Lung (tissue), 12 donors: ENCODE measurements around the gene BUD23. TPM values are rescaled to one million over a fixed set of nuclear protein-coding genes. Genes with fewer than 3 reads are reported as not detected.
A peak's percentile ranks its signal among the peaks of the same experiment; 100 is the strongest.

Experiments
- ATAC-seq: fragments of 200-7000 bp; cut with Tn5 transposase; one replicate; pipeline ENCODE4 v1.9.1; 2020; ENCODE audit warnings: moderate number of reproducible peaks; ENCODE audit not compliant: insufficient read depth, low FRiP score
- DNase-seq, 3 donors: peaks; one replicate each; pipeline ENCODE4 v3.0.0-alpha.2; 2013 to 2017
- H3K27ac ChIP-seq, 2 donors: one replicate each; pipeline ENCODE4 v1.5.1; 2013; ENCODE audit warnings: mild to moderate bottlenecking in 2 of 2, moderate library complexity in 2 of 2, control low read depth in 1 of 2, inconsistent platforms in 1 of 2, low read depth in 1 of 2, low read length in 1 of 2
- H3K27me3 ChIP-seq, 3 donors: one replicate each; pipeline ENCODE4 v1.5.1; 2013; ENCODE audit warnings: low read length in 2 of 3; ENCODE audit not compliant: control insufficient read depth in 3 of 3, insufficient read depth in 3 of 3
- H3K36me3 ChIP-seq, 4 donors: one replicate each; pipeline ENCODE4 v1.5.1; 2013; ENCODE audit warnings: low read length in 4 of 4, mild to moderate bottlenecking in 1 of 4, moderate library complexity in 1 of 4; ENCODE audit not compliant: control insufficient read depth in 4 of 4, insufficient read depth in 4 of 4
- H3K4me1 ChIP-seq, 5 donors: one replicate each; pipeline ENCODE4 v1.5.1; 2013; ENCODE audit warnings: low read length in 5 of 5, mild to moderate bottlenecking in 2 of 5, moderate library complexity in 1 of 5; ENCODE audit not compliant: control insufficient read depth in 5 of 5, insufficient read depth in 5 of 5
- H3K4me3 ChIP-seq: one replicate; pipeline ENCODE4 v1.5.1; 2013; ENCODE audit warnings: mild to moderate bottlenecking, control low read depth, moderate library complexity
- H3K9ac ChIP-seq, 2 donors: one replicate each; pipeline ENCODE4 v1.5.1; 2013; ENCODE audit warnings: low read length in 2 of 2, control low read depth in 1 of 2; ENCODE audit not compliant: insufficient read depth in 1 of 2
- H3K9me3 ChIP-seq, 4 donors: one replicate each; pipeline ENCODE4 v1.5.1; 2013; ENCODE audit warnings: low read length in 3 of 4, mild to moderate bottlenecking in 1 of 4, moderate library complexity in 1 of 4; ENCODE audit not compliant: control insufficient read depth in 4 of 4, insufficient read depth in 3 of 4
- WGBS, 2 donors: extraction: QIAGEN DNeasy Blood & Tissue Kit; methylation state at CpG; one replicate each; pipeline ENCODE4 v1.1.7; 2013; 5-methylcytosine and 5-hydroxymethylcytosine counted together
- polyA plus RNA-seq, 2 donors: library from polyadenylated mRNA; stranded (reverse); fragments of 200-250 nt; gene quantifications; one replicate each; pipeline ENCODE4 v1.2.1, GENCODE V29; 2013
- total RNA-seq, 2 donors: library from RNA; depleted of rRNA in 1 of 2; stranded (reverse); fragments of >200 nt in 1 of 2; gene quantifications; one replicate each; pipeline ENCODE4 v1.2.1, GENCODE V29; 2014 to 2021
- TF ChIP-seq, protein P1 (sequence below): IDR thresholded peaks from 2 replicates; pipeline ENCODE4 v1.5.1; 2012; ENCODE audit warnings: mild to moderate bottlenecking; ENCODE audit errors: control extremely low read depth, extremely low read depth
- donor health status: control.
- donor health status: control.
- donor health status: Bipolar disorder and iron deficiency.
- donor health status: healthy.
- donor health status: DM: yes; HTN: yes; CAD: no.

The BUD23 gene
- total and polyA plus RNA-seq, 4 donors, result 33.5 to 118 (median 74.2) TPM

DNA sequence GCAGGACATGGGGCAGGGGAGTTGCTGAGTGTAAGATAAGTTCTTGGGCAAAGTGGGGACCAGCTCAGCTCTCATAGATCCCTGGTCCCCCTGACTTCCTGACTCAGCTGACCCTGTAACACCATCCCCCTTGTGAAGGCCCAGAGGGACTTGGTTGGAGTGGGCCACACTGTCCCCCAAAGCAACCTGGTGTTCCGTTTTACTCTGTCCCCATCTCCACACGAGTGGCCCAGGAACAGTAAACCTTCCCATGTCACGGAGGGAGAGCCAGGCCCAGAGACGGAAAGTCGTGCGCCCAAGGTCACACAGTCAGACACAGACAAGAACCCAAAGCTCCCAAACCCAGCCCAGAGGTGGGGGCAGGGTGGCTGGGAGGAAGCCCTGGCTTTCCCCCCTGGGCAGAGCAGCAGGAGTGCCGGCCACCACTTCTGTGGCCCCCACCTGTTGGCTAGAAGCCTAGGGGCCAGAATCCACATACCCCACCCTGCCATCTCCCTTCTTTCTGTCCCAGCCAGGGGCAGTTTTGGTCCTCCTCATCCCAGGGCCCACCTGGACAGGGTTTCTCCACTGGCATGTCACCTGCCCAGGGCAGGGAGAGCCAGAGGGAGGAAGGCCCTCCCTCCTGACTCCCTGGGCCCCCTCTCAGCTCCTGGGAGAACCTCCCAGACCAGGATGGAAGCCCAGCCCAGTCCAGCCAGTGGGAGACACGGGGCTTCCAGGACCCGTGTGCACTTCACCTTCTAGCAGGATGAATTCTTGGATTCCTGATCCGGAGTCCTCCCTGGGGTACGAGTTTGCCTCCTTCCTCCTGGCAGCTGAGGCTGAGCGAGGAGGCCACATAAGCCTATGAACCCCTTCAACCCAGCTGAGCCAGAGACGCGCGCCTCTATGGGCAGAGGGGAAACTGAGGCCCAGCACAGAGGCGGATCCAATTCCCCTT, 36.3 kb upstream of the BUD23 start:
- H3K36me3 ChIP-seq, result no peaks in the 10 kb centered on the region
- no peak overlapping the region for H3K9ac ChIP-seq
- peaks cover 0 to 5% (median 0%) of the 10 kb centered on the region in 5 donors for H3K4me1 ChIP-seq
- WGBS, 2 donors, result 44 to 48% methylated on average over 16 of the region's 16 CpGs
- peaks cover 0 to 25% (median 14%) of the 10 kb centered on the region in 3 donors for H3K27me3 ChIP-seq
- no peak overlapping the region for H3K4me3 ChIP-seq
- peak overlapping the region in 1 of 2 donors; percentile 10 for H3K27ac ChIP-seq
- no peak for ATAC-seq
- TF ChIP-seq, protein P1, sequence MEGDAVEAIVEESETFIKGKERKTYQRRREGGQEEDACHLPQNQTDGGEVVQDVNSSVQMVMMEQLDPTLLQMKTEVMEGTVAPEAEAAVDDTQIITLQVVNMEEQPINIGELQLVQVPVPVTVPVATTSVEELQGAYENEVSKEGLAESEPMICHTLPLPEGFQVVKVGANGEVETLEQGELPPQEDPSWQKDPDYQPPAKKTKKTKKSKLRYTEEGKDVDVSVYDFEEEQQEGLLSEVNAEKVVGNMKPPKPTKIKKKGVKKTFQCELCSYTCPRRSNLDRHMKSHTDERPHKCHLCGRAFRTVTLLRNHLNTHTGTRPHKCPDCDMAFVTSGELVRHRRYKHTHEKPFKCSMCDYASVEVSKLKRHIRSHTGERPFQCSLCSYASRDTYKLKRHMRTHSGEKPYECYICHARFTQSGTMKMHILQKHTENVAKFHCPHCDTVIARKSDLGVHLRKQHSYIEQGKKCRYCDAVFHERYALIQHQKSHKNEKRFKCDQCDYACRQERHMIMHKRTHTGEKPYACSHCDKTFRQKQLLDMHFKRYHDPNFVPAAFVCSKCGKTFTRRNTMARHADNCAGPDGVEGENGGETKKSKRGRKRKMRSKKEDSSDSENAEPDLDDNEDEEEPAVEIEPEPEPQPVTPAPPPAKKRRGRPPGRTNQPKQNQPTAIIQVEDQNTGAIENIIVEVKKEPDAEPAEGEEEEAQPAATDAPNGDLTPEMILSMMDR, result no peak
- DNase-seq, result no peak
- peaks cover 0 to 2% (median 0%) of the 10 kb centered on the region in 4 donors for H3K9me3 ChIP-seq

DNA sequence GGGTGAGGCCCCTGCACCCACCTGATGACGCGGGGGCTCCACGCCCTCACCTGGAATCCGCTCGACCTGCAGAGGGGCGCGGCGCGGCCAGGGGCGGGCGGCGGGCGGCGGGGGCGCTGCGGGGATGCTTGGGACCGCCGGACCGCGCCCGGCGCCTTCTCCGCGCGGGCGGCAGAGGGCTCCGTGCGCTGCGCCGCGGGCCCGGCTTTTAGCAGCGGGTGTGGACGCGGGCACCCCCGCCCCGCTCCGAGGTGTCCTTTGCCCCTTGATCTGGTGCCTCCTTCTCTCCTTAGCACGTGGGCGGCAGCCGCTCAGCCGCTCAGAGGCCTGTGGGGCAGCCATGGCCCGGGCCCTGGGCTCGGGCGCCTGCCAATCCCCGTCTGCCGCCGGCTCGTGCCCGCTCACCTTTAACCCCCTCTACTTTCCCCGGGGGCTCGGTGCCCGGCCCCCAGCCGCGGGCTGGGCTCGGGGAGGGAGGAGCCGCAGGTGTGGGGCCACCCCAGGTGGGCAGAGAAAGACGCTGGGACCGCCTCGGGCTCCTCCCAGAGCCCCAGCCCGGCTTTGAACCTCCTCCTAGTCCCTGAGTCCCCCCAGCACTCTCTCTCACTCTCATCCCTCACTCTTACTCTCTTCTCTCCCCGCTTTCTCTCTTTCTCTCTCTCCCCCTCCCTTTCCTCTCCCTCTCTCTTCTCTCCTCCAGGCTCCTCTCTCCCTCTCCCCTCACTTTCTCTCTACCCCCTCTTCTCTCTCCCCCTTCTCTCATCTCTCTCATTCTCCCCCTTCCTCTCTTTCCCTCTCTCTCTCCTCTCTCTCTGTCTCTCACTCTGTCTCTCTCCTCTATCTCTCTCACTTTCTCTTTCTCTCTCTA, 35.4 kb upstream of the BUD23 start:
- no peak overlapping the region for H3K27ac ChIP-seq
- no peak for ATAC-seq
- no peak for DNase-seq
- 1 to 2% methylated on average over 58 to 62 of the region's 62 CpGs for WGBS, 2 donors
- TF ChIP-seq, protein P1, result no peak
- H3K9me3 ChIP-seq, result peaks cover 0 to 2% (median 0%) of the 10 kb centered on the region in 4 donors
- no peak overlapping the region for H3K9ac ChIP-seq
- H3K4me3 ChIP-seq, result peak overlapping the region; percentile 10
- peaks cover 0 to 5% (median 0%) of the 10 kb centered on the region in 5 donors for H3K4me1 ChIP-seq
- H3K36me3 ChIP-seq, result no peaks in the 10 kb centered on the region
- peaks cover 0 to 25% (median 18%) of the 10 kb centered on the region in 3 donors for H3K27me3 ChIP-seq

DNA sequence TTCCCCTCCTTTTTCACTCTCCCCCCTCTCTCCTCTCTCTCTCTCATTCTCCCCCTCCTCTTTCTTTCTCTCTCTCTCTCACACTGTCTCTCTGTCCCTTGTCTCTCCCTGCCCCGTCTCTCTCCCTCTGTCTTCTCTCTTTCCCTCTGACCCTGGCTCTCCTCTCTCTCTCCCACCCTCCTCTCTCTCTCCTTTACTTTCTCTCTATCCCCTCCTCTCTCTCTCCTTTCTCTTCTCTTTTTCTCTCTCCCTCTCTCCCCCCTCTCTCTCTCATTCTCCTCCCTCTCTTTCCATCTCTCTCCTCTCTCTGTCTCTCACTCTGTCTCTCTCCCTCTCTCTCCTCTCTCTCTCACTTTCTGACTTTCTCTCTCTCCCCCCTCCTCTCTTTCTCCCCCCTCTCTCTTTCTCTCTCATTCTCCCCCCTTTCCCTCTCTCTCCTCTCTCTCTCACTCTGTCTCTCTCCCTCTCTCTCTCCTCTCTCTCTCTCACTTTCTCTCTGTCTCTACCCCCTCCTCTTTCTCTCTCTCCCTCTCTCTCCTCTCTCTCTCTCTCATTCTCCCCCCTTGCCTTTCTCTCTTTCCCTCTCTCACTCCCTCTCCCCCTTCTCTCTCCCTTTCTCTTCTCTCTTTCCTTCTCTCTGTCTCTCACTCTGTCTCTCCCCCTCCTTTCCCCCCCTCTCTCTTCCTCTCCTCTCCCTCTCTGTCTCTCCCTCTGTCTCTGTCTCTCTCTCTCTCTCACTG, 34.6 kb upstream of the BUD23 start:
- WGBS, 2 donors, result 32 to 40% methylated on average over 1 of the region's 1 CpG
- H3K27me3 ChIP-seq, result peaks cover 0 to 25% (median 18%) of the 10 kb centered on the region in 3 donors
- H3K4me1 ChIP-seq, result peaks cover 0 to 5% (median 0%) of the 10 kb centered on the region in 5 donors
- ATAC-seq (no peak), DNase-seq (no peak)
- H3K4me3 ChIP-seq, result no peak overlapping the region
- H3K9ac ChIP-seq, result no peak overlapping the region
- no peaks in the 10 kb centered on the region for H3K36me3 ChIP-seq
- no peaks in the 10 kb centered on the region for H3K9me3 ChIP-seq
- H3K27ac ChIP-seq, result no peak overlapping the region
- TF ChIP-seq, protein P1, result no peak
